Testis (tissue), 3 donors: ENCODE measurements around the gene ATP1A1. TPM values are rescaled to one million over a fixed set of nuclear protein-coding genes. Genes with fewer than 3 reads are reported as not detected.

Experiments
- DNase-seq: peaks from one replicate; pipeline ENCODE4 v3.0.0-alpha.2; 2019
- H3K27ac ChIP-seq, 2 donors: fragments of 200-600 bp; sonication (generic); one replicate each; pipeline ENCODE4 v1.5.1; 2019
- H3K27me3 ChIP-seq: fragments of 200-600 bp; sonication (generic); one replicate; pipeline ENCODE4 v1.5.1; 2019
- H3K36me3 ChIP-seq: fragments of 200-600 bp; sonication (generic); one replicate; pipeline ENCODE4 v1.5.1; 2017; ENCODE audit warnings: low read depth; ENCODE audit errors: missing control alignments
- H3K4me1 ChIP-seq: fragments of 200-600 bp; sonication (generic); one replicate; pipeline ENCODE4 v1.5.1; 2019
- H3K4me3 ChIP-seq, 2 donors: fragments of 200-600 bp; sonication (generic); one replicate each; pipeline ENCODE4 v1.5.1; 2017 to 2019
- H3K9me3 ChIP-seq: fragments of 200-600 bp; sonication (generic); one replicate; pipeline ENCODE4 v1.5.1; 2017
- CTCF ChIP-seq, 3 experiments: fragments of 450-650 bp in 2 of 3; fragments of 200-600 bp in 1 of 3; sonication (generic) in 1 of 3; IDR thresholded peaks; one replicate each; pipeline ENCODE4 v1.5.1; 2016 to 2019; ENCODE audit warnings: antibody characterized with exemption in 3 of 3, mild to moderate bottlenecking in 2 of 3, moderate library complexity in 1 of 3
- POLR2A ChIP-seq: fragments of 450-650 bp; IDR thresholded peaks from one replicate; pipeline ENCODE4 v1.6.1; 2017; ENCODE audit warnings: antibody characterized with exemption, mild to moderate bottlenecking, moderate library complexity
- WGBS, 2 donors: methylation state at CpG; one replicate each; pipeline ENCODE4 v1.1.5; 2018; 5-methylcytosine and 5-hydroxymethylcytosine counted together
- intact Hi-C: fragments of 100-400 bp; cut with DNase I; formaldehyde crosslinking; loops from one replicate; pipeline ENCODE4 v1.15.1; 2023; ENCODE audit warnings: low total_unique reads
- polyA plus RNA-seq: library from polyadenylated mRNA; stranded (reverse); fragments of 350-450 nt; fragmentation: Illumina TruSeq; extraction: RNeasy Lipid Tissue Mini Kit (QIAGEN cat#74804); gene quantifications from one replicate; pipeline ENCODE4 v1.2.3, GENCODE V29; 2014; ENCODE audit warnings: low read depth, low replicate concordance; ENCODE audit not compliant: insufficient read depth
- total RNA-seq, 2 donors: library from RNA; depleted of rRNA; stranded (reverse); fragments of >200 nt; gene quantifications; one replicate each; pipeline ENCODE4 v1.2.3, GENCODE V29; 2016

The ATP1A1 gene
- total and polyA plus RNA-seq, 3 donors from 2014 or later = 394 to 561 (median 444) TPM

GRCh38 chr1:116401646-116402176 lies 28.7 kb downstream of the ATP1A1 start:
- 93 to 96% methylated on average over 3 of the region's 3 CpGs for WGBS, 2 donors
- H3K36me3 ChIP-seq = peaks cover under 1% of the 10 kb centered on the region
- H3K9me3 ChIP-seq = no peaks in the 10 kb centered on the region
- intact Hi-C loops = no loop called here
- TF ChIP-seq POLR2A (no peak), CTCF (IDR thresholded peaks at IDR 0.05) (no peak)
- H3K27ac ChIP-seq = no peak overlapping the region
- H3K4me3 ChIP-seq = no peak overlapping the region
- H3K27me3 ChIP-seq = no peaks in the 10 kb centered on the region
- no peak for DNase-seq
- no peaks in the 10 kb centered on the region for H3K4me1 ChIP-seq

- Histone ChIP-seq H3K27me3 (no peaks in the 10 kb centered on the region), H3K36me3 (no peaks in the 10 kb centered on the region), H3K4me3 (no peak overlapping the region), H3K9me3 (no peaks in the 10 kb centered on the region), H3K4me1 (no peaks in the 10 kb centered on the region), H3K27ac (no peak overlapping the region)
- no peak for TF ChIP-seq POLR2A
- TF ChIP-seq CTCF (IDR thresholded peaks at IDR 0.05) = no peak
- intact Hi-C loops = no loop called here
- no peak for DNase-seq
- WGBS, 2 donors = 78 to 81% methylated on average over 3 of the region's 3 CpGs
Observed at GRCh38 chr1:116402333-116402732, 29.3 kb downstream of the ATP1A1 start.

- intact Hi-C loops = no loop called here
- DNase-seq = no peak
- Histone ChIP-seq H3K4me1 (no peaks in the 10 kb centered on the region), H3K36me3 (no peaks in the 10 kb centered on the region), H3K27me3 (no peaks in the 10 kb centered on the region), H3K4me3 (no peak overlapping the region), H3K9me3 (no peaks in the 10 kb centered on the region), H3K27ac (no peak overlapping the region)
- TF ChIP-seq POLR2A (no peak), CTCF (IDR thresholded peaks at IDR 0.05) (no peak)
- 89 to 95% methylated on average over 7 of the region's 7 CpGs for WGBS, 2 donors
Observed at GRCh38 chr1:116403496-116404136, 30.6 kb downstream of the ATP1A1 start.

GRCh38 chr1:116404699-116405098 lies 31.7 kb downstream of the ATP1A1 start:
- Histone ChIP-seq H3K4me3 (no peak overlapping the region), H3K27me3 (no peaks in the 10 kb centered on the region), H3K27ac (no peak overlapping the region), H3K4me1 (no peaks in the 10 kb centered on the region), H3K9me3 (no peaks in the 10 kb centered on the region), H3K36me3 (no peaks in the 10 kb centered on the region)
- no peak for DNase-seq
- no peak for TF ChIP-seq CTCF (IDR thresholded peaks at IDR 0.05)
- no peak for TF ChIP-seq POLR2A
- intact Hi-C loops = no loop called here
- WGBS, 2 donors = 88 to 90% methylated on average over 5 of the region's 5 CpGs
